ENCODE data around the gene CFHR5.

DNA sequence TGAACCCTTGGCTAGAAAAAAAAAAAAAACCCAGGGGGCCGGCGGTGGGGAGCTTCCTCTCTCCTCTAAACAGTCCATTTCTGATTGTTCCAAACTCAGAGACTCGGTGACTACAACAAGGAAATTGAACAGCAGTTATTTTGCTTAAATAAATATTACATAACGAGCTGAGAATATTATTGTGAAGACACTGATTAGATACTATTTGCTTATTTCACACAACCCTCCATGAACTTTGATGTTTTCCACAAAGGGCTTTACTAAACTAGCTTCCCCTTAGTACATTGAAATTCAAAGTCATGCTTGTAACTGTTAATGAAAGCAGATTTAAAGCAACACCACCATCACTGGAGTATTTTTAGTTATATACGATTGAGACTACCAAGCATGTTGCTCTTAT lies at the start of gene CFHR5:
- TF ChIP-seq CSDC2 (CRISPR knock-in tag; IDR thresholded peaks at IDR 0.05) (no peak), ZNF70 (CRISPR knock-in tag; IDR thresholded peaks at IDR 0.05) (no peak), ZFP30 (CRISPR knock-in tag; IDR thresholded peaks at IDR 0.05) (no peak), TOX (CRISPR knock-in tag; IDR thresholded peaks at IDR 0.05; ENCODE audit: borderline replicate concordance) (no peak), TCF4 (CRISPR knock-in tag; IDR thresholded peaks at IDR 0.05; ENCODE audit: borderline replicate concordance) (no peak), ZFP3 (CRISPR knock-in tag; IDR thresholded peaks at IDR 0.05) (no peak), RARB (CRISPR knock-in tag; IDR thresholded peaks at IDR 0.05) (no peak), ISL1 (CRISPR knock-in tag; IDR thresholded peaks at IDR 0.05) (no peak)
- TF ChIP-seq, protein P1, sequence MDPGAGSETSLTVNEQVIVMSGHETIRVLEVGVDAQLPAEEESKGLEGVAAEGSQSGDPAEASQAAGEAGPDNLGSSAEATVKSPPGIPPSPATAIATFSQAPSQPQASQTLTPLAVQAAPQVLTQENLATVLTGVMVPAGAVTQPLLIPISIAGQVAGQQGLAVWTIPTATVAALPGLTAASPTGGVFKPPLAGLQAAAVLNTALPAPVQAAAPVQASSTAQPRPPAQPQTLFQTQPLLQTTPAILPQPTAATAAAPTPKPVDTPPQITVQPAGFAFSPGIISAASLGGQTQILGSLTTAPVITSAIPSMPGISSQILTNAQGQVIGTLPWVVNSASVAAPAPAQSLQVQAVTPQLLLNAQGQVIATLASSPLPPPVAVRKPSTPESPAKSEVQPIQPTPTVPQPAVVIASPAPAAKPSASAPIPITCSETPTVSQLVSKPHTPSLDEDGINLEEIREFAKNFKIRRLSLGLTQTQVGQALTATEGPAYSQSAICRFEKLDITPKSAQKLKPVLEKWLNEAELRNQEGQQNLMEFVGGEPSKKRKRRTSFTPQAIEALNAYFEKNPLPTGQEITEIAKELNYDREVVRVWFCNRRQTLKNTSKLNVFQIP (CRISPR knock-in tag; IDR thresholded peaks at IDR 0.05; ENCODE audit: borderline replicate concordance, low read depth), result no peak
- TF ChIP-seq, protein P2, sequence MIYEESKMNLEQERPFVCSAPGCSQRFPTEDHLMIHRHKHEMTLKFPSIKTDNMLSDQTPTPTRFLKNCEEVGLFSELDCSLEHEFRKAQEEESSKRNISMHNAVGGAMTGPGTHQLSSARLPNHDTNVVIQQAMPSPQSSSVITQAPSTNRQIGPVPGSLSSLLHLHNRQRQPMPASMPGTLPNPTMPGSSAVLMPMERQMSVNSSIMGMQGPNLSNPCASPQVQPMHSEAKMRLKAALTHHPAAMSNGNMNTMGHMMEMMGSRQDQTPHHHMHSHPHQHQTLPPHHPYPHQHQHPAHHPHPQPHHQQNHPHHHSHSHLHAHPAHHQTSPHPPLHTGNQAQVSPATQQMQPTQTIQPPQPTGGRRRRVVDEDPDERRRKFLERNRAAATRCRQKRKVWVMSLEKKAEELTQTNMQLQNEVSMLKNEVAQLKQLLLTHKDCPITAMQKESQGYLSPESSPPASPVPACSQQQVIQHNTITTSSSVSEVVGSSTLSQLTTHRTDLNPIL (CRISPR knock-in tag; IDR thresholded peaks at IDR 0.05; ENCODE audit: low read depth), result no peak
